GM04504 (cell line): Measurements from ENCODE around the gene COPS7A.

Source experiments
- DNase-seq: peaks from one replicate; pipeline ENCODE4 v3.0.0-alpha.2; 2012; ENCODE audit warnings: low read depth

COPS7A gene

GRCh38 chr12:6769666-6770065 is 45.8 kb downstream of the COPS7A start:
- DNase-seq: no peak

DNA sequence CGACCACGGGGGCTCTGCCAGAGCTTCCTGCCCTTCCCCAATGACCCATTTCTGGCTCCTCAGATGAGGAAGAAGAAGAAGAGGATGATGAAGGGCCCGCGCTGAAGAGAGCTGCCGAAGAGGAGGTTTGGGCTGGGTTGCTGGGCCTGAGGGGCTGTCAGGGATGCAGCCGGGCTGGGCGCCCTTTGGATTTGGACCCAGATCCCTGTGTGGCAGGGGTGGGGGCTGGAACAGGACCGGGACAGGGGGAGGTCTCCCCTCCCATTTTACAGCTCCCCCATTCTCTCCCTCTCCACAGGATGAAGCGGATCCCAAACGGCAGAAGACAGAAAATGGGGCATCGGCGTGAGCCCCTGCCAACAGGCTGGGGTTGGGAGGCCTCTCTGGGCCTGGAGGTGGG is 46.2 kb downstream of the COPS7A start:
- DNase-seq: no peak

DNA sequence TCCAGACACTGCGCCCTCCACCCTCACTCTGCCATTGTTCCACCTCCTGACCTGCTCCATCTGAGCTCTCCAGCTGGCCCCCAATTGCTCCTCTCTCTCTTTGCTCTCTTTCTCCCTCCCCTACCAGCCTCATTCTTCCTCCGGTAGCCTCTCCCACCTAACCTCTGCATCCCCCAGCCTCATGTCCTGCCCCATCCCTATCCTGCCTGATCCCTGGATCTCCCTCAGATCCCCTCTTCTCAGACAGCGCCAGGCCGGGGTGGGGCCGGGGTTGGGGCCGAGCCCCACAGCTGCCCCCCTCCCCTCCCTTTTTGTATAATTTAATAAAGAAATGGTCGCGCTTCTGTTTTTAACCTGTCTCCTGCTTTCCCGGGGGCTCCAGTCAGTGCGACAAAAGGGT is 46.8 kb downstream of the COPS7A start:
- DNase-seq: no peak

GRCh38 chr12:6771091-6771495 is 47.2 kb downstream of the COPS7A start:
- no peak for DNase-seq

GRCh38 chr12:6771509-6772330 is 47.9 kb downstream of the COPS7A start:
- DNase-seq: no peak

GRCh38 chr12:6772331-6772695 is 48.5 kb downstream of the COPS7A start, which contains the start of gene LAG3:
Gene LAG3 (plus strand): TSS chr12:6772520. CDS start chr12:6772853, 333 bp downstream.
- no peak for DNase-seq

DNA sequence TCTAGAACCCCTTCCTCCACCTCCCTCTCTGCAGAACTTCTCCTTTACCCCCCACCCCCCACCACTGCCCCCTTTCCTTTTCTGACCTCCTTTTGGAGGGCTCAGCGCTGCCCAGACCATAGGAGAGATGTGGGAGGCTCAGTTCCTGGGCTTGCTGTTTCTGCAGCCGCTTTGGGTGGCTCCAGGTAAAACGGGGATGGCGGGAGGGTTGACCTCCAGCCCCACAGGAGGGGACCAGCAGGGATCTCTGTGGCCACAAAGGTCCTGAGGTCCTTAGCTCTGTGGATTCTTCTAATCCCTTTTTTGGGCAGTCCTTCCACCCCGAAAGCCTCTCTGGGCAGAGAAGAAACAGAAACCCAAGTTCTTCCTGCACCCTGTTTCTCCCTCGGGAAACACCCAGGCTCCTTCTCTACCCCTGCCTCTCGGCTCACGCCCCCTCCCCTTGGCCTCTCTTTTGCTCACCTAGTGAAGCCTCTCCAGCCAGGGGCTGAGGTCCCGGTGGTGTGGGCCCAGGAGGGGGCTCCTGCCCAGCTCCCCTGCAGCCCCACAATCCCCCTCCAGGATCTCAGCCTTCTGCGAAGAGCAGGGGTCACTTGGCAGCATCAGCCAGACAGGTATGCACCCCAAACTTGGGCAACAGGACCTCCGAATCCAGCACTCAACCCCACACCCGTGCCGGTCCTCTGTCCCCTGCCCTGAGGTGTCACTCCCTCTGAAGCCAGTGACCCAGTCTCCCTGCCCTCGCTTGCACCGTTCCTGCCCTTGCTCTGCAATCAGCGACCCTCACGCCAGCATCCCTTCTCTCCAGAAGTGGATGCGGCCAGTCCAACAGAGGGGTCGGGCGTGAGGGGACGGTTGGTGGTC is 49.1 kb downstream of the COPS7A start:
- DNase-seq: no peak

DNA sequence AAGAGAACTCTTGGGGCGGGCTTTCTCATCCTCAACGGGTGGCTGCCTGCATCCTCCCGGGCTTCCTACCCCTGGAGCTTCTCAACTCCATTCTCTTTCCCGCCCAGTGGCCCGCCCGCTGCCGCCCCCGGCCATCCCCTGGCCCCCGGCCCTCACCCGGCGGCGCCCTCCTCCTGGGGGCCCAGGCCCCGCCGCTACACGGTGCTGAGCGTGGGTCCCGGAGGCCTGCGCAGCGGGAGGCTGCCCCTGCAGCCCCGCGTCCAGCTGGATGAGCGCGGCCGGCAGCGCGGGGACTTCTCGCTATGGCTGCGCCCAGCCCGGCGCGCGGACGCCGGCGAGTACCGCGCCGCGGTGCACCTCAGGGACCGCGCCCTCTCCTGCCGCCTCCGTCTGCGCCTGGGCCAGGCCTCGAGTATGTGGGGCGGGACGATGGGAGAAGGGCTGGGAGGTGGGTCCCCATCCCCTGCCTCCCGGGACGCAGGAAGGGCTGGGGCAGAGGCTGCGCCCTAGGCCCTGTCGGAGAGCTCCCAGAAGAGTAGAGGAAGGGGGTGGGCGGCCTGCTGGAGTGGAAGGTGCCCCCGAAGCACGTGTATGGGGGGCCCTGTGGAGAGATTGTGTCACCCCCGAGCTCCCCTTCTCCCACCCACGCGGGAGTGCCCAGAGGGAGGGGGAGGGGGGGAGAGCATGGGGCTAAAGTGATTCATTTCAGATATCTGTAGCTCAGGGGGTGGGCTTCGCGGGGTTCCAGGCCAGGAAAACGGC is 49.9 kb downstream of the COPS7A start:
- DNase-seq: no peak

DNA sequence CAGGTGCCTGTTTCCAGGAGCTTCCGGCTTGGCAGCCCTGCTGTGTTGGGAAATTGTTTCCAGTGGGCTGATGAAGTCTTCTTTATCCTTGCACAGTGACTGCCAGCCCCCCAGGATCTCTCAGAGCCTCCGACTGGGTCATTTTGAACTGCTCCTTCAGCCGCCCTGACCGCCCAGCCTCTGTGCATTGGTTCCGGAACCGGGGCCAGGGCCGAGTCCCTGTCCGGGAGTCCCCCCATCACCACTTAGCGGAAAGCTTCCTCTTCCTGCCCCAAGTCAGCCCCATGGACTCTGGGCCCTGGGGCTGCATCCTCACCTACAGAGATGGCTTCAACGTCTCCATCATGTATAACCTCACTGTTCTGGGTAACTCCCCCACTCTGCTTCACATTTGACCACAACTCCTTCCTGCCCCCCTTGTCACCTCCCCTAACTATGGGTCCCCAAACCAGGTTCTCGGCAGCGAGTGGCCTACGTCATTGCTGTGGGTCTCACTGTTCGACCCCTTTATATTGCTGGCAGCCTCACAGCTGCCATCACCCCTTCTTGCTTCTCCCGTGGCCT is 50.7 kb downstream of the COPS7A start:
- DNase-seq: no peak

GRCh38 chr12:6775185-6776174 is 51.6 kb downstream of the COPS7A start:
- no peak for DNase-seq

- no peak for DNase-seq
Observed at GRCh38 chr12:6777386-6777785, 53.5 kb downstream of the COPS7A start.

GRCh38 chr12:6778217-6778573 is 54.3 kb downstream of the COPS7A start:
- DNase-seq: no peak

- peak; percentile 87 for DNase-seq
Observed at GRCh38 chr12:6778574-6779550, 55.0 kb downstream of the COPS7A start.

DNA sequence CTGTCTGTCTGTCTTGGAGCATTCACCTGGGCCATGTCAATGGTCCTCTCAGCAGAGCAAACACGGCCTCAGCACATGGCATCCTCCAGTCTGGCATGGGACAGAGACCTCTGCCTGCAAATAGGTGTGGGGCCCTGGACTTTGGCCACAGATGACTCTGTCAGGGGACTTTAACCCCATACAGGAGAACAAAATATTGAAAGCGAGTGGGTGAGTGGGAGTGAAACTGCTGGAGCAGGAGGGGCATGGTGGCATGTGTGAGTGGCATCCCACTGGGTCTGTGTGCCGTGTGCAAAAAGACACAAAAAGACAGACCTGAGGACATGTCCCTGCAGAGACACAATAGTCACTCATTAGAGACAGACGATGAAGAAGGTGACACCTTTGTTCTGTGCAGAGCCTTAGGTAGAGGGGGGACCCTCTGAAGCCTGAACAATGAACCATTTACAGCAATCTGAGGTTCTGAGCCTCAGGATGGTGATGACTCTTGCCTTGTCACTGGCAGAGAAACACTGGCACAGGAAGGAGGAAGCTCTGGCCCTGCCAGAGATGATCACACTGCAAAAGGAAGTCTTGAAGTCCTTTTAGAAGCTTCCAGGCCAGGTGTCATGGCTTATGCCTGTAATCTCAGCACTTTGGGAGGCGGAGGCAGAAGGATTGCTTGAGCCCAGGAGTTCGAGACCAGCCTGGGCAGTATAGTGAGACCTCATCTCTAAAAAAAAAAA is 56.0 kb downstream of the COPS7A start:
- DNase-seq: no peak

DNA sequence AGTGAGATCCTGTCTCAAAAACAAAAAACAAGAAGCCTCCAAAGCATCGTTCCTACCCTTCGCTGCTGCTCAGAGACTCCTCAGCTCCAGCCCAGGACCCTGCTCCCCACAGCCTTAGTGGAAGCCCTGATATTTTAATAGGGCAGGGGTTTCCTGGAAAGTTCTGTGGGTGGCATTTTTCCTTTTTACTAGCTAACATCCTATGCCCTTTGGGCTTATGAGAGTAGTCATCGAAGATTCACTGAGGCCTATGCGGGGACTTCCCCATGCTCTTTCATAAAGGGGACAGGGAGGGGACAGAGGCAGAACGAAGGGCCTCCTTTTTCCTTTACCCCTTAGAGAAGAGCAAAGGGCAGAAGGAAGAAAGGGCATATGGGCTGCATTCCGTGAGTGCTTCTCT is 56.7 kb downstream of the COPS7A start:
- DNase-seq: no peak
